NCI-H146 treated with DMSO at 0.1 percent for 48 hours (cell line): ENCODE results near the gene NHP2.

Experiments used
- DNase-seq: peaks from one replicate; lab custom pipeline; 2025; ENCODE audit not compliant: unreplicated experiment; lab: John Stamatoyannopoulos, UW

Gene NHP2

GRCh38 chr5:178115136-178115813 is 38.4 kb downstream of the NHP2 start:
- DNase-seq: no peak

- no peak for DNase-seq
Observed at GRCh38 chr5:178114325-178115135, 39.2 kb downstream of the NHP2 start.

- DNase-seq: no peak
Observed at GRCh38 chr5:178113841-178114324, 39.8 kb downstream of the NHP2 start.

- DNase-seq: no peak
Observed at GRCh38 chr5:178113141-178113787, 40.4 kb downstream of the NHP2 start, which contains the start of gene N4BP3. Gene N4BP3 (plus strand): TSS chr5:178113532. CDS start chr5:178119584, 6,052 bp downstream.

GRCh38 chr5:178112545-178112944 is 41.1 kb downstream of the NHP2 start:
- no peak for DNase-seq

GRCh38 chr5:178111925-178112324 is 41.8 kb downstream of the NHP2 start:
- no peak for DNase-seq

GRCh38 chr5:178110511-178110910 is 43.2 kb downstream of the NHP2 start:
- no peak for DNase-seq

- DNase-seq: no peak
Observed at GRCh38 chr5:178108966-178109365, 44.7 kb downstream of the NHP2 start.

- DNase-seq: no peak
Observed at GRCh38 chr5:178108446-178108845, 45.2 kb downstream of the NHP2 start.

- no peak for DNase-seq
Observed at GRCh38 chr5:178107756-178108310, 45.9 kb downstream of the NHP2 start.

GRCh38 chr5:178106556-178107239 is 47.0 kb downstream of the NHP2 start:
- DNase-seq: no peak

GRCh38 chr5:178106086-178106485 is 47.6 kb downstream of the NHP2 start:
- no peak for DNase-seq

- no peak for DNase-seq
Observed at GRCh38 chr5:178104492-178104891, 49.2 kb downstream of the NHP2 start.

- no peak for DNase-seq
Observed at GRCh38 chr5:178103612-178104011, 50.1 kb downstream of the NHP2 start.
